NCI-H2081 (cell line): Measurements from ENCODE around the gene COTL1.
"Not testable (repeated sequence)": the region's sequence is repeated elsewhere in the genome, so short reads cannot be mapped to it uniquely, and the experiment has no call there.

Source experiments
- DNase-seq, 2 experiments: peaks; one replicate each; lab custom pipeline; 2025; lab: John Stamatoyannopoulos, UW

COTL1 gene

GRCh38 chr16:84569382-84569987 is 48.4 kb downstream of the COTL1 start:
- no peak for DNase-seq

GRCh38 chr16:84568066-84568465 is 49.8 kb downstream of the COTL1 start:
- DNase-seq, result no peak

GRCh38 chr16:84567286-84567962 is 50.5 kb downstream of the COTL1 start:
- DNase-seq, result no peak

GRCh38 chr16:84566545-84567257 is 51.2 kb downstream of the COTL1 start:
- no peak for DNase-seq

- DNase-seq, result peak in 1 of 2 experiments; percentile 7
These were observed 52.0 kb downstream of the COTL1 start for GRCh38 chr16:84565669-84566495.

- DNase-seq, result no peak
These were observed 54.0 kb downstream of the COTL1 start for GRCh38 chr16:84563786-84564420.

- no peak for DNase-seq
These were observed 54.7 kb downstream of the COTL1 start for GRCh38 chr16:84563064-84563715.

GRCh38 chr16:84562174-84562815 is 55.6 kb downstream of the COTL1 start:
- no peak for DNase-seq

- no peak for DNase-seq
These were observed 56.6 kb downstream of the COTL1 start for GRCh38 chr16:84561291-84561690.

GRCh38 chr16:84560269-84560668 is 57.6 kb downstream of the COTL1 start:
- no peak for DNase-seq

- peak; percentile 29 to 62 for DNase-seq
These were observed 58.5 kb downstream of the COTL1 start for GRCh38 chr16:84559311-84559932.

GRCh38 chr16:84558850-84559249 is 59.0 kb downstream of the COTL1 start:
- DNase-seq, result not testable (repeated sequence)

GRCh38 chr16:84557504-84557903 is 60.4 kb downstream of the COTL1 start:
- DNase-seq, result no peak

- DNase-seq, result no peak
These were observed 60.8 kb downstream of the COTL1 start for GRCh38 chr16:84557059-84557458.

GRCh38 chr16:84555418-84556196 is 62.3 kb downstream of the COTL1 start:
- no peak for DNase-seq

GRCh38 chr16:84554627-84555328 is 63.1 kb downstream of the COTL1 start:
- no peak for DNase-seq

GRCh38 chr16:84553873-84554399 is 63.9 kb downstream of the COTL1 start:
- DNase-seq, result no peak

- no peak for DNase-seq
These were observed 65.7 kb downstream of the COTL1 start for GRCh38 chr16:84552135-84552534.

- no peak for DNase-seq
These were observed 67.8 kb downstream of the COTL1 start for GRCh38 chr16:84550096-84550495.
